NCI-H2171 (cell line): Measurements from ENCODE around the gene MGMT.

ENCODE experiments used
- DNase-seq: peaks from one replicate; lab custom pipeline; 2025; lab: John Stamatoyannopoulos, UW

The MGMT gene

DNA sequence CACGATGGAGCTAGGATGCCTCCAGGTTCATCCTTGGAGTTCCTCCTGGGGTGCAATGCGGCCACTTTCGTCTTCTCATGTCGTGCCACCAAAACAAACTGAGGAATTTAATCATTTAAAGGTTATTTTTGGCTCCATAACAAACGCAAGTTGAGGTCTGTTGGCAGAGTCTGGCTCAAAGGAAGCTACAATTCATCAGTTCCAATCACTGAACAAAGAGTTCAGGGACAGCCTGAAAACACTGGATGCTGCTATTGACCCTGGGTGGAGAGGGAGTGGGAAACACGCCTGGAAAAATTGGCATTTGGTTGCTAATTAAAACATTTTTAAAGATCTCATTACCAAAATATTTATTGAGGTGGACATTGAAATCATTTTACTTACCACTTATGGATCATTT, 11.4 kb upstream of the MGMT start:
- no peak for DNase-seq

DNA sequence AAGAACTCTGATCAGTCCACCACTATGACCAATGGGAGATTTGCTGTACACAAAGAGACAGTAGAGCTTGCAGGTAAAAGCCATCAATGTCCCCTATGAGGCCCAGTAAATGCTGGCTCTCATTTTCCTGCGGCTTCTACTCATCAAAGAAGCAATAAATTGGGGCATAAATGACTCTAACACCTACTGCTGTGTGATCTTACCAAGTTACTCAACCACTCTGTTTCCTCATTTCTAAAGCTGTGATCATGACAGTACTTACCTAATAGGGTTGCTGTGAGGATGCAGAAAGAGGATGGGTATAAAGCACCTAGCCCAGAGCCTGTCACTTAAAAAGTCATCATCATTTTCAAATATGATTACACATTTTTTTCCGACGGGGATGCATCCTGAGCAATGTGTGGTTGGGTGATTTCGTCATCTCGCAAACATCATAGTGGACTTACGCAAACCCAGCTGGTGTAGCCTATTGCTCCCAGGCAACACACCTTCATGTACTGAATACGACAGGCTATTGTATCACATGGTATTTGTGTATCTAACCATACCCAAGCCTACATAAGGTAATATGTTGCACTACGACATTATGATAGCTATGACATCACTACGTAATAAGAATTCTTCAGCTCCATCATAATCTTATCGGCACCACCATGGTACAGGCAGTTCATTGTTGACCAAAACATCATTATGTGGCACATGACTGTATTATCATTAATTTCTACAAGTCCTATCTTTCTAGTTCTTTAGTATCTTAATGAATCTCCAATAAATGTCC, 7.1 kb upstream of the MGMT start:
- no peak for DNase-seq

- DNase-seq = no peak
Observed at GRCh38 chr10:129462257-129462795, 4.7 kb upstream of the MGMT start.

DNA sequence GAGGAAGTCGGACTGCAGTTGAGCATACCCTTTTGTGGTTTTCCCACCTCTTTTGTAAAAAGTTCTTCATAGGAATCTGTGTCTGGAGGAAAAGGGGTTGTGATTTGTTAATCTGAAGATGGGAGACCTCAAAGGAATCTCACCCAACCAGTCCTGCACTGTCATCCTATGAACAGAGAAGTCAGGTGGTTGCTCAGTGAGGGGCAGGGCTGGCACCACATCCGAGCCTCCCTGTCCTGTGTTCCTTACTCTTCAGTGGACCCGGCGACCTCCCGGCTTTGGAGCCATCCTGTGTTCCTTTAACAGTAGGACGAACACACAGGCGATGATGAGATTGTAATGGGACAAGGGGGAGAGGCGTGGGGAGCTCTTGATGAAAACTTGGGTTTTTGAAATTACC, 2.8 kb upstream of the MGMT start:
- DNase-seq = no peak

- DNase-seq = no peak
Observed at GRCh38 chr10:129465796-129466702, 992 bp upstream of the MGMT start.

- DNase-seq = no peak
Observed at GRCh38 chr10:129467359-129468064, 471 bp downstream of the MGMT start.

DNA sequence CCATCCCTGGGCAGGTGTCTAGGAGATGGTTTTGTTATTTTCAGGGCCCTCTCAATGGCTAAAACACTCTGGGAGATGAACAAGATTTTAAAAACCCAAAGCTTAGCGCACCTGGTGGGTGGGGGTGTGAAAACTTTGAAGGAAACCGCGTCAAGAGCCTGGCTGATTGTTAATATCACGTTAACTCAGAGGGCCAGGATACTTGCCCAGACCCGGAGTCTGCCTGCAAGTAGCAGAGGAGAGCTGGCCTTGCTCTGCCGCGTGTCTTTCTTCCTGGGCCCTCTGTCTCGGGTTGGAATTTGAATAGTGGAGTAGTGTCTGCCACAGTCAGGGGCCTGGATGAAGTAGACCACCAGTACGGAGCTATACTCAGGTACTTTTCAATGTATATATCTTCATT, 1.1 kb downstream of the MGMT start:
- no peak for DNase-seq

GRCh38 chr10:129470103-129470851, 3.2 kb downstream of the MGMT start:
- no peak for DNase-seq

DNA sequence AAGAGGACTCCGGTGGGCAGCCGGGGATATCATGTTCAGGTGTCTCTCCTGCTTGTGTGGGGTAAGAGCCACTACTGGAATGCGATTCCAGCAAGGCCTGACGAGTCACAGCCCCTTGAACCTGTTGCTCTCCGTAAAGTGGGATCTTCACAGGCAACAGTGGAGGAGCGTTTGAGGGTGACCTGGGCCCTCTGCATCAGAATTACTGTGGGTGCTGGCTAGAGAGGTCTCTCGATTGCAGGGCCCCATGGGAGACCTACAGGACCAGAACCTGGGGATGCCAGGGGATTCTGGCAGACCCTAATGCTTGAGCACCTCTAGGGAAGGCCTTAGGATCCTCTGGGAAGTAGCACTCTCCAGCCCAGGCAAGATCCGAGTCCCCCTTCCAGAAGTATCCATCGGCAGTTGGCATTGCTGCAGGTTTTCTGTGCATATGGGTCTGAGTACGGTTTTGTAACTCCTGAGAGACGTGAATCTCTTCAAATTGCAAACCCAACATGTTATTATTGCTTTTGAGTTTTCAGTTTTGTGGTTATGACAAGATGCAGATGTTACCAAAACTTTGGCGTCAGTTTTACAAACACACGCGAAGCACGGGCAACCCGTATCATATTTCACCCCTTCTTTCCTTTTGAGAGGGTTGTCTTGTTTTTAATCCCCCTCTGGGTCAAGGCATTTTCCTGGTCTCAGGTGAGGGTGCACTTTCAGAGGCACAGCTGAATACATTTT, 4.6 kb downstream of the MGMT start:
- DNase-seq = no peak

DNA sequence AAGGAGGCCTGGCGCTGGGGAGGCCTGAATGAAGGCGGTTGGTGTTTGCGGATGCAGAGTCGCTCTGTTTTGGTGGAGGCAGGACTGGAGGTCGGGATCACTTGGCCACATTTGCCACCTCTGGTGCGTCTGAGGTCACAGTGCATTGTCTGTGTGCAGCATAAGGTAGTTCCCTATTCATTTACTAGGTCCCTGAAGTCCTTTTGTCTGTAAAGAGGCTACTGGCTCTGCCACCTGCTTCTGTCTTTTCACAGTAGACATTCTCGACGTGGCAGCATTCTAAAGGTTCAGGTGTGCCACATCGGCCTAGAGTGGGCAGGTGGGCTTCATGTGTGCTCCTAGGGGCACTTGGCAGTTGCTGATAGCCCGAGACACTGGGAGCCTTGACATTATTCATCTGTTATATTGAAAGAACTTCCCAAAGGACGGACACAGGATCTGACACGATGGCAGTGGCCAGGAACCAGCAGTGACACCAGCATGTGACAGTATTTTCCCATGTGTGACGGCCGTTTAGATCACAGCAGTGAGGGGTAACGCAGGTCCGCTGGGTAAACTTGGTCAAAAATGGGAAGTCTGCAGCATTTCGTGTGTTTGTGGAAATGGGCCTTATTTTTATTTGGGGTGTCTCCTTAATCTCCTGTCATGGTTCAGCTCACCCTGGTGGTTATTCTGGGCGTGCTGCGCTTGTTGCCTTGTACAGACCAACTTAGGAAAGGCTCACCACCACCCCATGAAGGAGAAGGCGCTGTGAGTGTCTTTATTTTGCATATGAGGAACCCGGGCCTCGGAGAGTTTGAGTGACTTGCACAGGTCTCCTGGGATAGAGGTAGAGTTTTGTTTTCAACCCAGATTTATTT, 5.9 kb downstream of the MGMT start:
- no peak for DNase-seq

DNA sequence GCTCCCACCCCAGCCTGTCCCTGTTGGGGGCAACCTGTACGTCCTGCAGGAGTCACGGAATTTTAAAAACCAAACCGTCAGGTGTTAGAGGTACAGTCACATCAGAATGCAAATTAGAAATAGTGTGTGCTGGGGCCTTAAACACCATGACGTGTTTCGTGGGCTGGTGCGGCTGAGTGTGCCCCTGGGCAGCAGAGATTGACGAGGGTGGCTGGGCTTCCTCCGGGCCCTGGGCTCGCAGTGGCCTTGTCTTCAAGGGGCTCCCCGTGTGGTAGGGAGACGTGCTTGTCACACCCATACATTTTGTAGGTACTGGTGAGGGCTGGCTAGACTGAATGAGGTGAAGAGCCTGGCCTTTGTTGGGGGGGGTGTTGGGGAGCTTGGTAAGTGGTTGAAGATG, 7.6 kb downstream of the MGMT start:
- DNase-seq = no peak

- no peak for DNase-seq
Observed at GRCh38 chr10:129476431-129476830, 9.4 kb downstream of the MGMT start.

- DNase-seq = no peak
Observed at GRCh38 chr10:129477051-129477450, 10.0 kb downstream of the MGMT start.

DNA sequence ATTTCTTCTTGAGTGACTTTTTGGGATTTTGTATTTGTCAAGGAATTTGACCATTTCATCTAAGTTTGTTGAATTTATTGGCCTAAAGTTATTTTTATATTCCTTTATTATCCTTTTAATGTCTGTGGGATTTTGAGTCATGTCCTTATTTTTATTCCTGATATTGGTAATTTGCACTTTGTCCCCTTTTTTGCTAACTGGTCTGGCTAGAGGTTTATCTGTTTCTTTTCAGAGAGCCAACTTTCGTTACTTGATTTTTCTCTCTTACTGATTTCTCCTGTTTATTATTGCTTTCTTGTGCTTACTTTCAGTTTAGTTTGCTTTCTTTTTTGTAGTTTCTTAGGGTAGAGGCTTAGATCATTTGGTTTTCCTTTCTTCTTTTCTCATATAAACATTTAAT, 14.6 kb downstream of the MGMT start:
- no peak for DNase-seq

DNA sequence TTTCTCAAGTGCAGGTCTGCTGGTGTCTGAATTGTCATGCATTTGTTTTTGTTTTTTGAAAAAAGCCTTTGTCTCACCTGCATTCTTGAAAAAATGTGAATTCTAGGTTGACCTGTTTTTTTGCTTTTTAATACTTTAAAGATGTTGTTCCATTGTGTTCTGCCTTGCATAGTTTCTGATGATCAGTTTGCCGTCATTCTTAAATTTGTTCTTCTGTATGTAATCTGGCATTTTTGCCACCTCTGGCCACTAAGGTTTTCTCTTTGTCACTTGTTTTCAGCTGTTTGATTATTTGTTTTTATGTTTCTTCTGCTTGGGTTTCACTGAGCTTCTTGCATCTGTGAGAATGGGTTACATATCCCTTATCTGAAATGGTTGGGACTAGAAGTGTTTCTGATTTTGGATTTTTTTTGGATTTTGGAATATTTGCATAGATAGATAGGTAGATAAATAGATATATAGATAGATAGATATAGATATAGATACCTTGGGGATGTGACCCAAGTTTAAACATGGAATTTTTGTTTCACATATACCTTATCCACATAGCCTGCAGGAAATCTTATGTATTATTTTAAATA, 16.5 kb downstream of the MGMT start:
- no peak for DNase-seq

DNA sequence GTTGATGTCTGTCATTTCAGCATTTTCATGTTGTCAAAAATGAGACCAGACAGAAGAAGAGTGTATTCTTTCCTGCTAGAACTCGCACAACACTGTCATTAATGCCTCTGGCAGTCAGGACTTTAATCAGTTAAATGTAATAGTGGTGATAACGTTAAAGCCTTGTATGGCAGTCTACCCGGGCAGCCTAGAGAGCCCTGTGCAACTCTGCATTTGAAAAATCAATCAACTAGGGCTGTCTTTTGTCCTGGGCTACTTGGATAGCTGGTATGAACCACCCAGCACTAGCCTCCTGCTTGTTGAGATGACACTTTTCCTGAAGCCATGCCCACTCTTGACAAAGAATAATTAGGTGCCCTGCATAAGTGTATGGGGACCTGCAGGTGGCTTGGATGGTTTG, 19.8 kb downstream of the MGMT start:
- no peak for DNase-seq

DNA sequence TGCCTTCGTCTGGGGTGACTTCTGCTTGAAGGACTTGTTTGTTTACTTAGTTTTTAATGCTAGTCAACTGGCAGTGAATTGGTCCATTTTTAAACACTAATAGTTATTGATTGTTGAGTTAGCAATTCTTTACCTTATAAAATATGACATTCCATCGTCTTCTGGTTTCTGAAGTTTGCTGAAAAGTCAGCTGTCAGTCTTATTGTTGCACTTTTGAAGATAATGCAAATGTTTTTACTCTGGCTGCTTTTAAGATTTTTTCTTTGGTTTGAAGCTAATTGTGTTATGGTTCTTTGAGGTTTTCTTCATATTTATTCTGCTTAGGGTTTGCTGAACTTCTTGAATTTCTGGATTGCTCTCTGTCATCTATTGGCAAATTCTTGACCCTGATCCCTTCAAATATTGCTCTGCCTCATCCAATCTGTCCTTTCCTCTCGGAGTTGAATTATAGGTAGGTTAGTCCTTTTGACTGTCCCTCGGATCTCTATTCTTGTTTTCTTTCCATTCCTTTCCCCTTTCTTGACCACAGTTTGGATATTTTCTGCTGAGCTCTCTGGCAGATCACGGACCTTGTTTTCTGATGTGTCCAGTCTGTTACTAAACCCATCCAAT, 24.2 kb downstream of the MGMT start:
- DNase-seq = peak; percentile 9

DNA sequence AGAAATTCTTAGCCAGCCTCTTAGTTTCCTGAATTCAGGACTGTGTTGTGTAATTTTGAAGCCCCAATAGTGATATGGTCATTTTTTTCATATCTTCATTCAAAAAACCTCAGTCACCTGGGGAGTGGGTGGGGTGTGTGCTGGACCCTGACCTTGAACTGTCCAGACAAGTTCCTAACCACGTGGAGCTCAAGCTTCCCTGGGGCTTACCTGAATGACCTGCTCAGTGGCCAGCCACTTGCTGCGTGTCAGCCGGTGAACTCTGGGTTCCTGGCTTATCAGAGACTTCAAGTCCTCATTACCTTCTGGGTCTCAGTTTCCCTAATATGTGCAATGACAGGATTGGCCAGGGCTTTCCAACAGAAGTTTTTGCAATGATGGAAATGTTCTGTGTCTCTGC, 27.1 kb downstream of the MGMT start:
- no peak for DNase-seq

DNA sequence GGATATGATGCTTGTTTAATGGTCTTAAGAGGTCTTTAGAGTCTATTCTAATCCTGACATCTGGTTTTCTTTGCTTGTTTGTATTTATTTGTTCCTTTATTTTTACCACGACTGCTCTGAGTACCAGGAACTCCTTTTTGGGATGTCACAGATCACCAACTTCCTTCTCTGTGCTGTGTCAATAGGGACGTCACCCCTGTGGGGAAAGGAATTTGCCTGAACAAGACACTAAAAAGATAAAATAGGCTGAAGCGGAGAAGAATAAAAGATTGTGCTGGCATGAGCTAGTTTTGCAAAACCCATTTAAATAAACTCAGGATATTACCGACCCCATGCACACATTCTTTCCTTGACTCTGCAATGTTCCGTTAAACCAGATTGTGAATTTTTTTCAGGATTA, 27.7 kb downstream of the MGMT start:
- no peak for DNase-seq
